HEK293 (cell line): ENCODE data around the gene NFE2L1.

ENCODE experiments used
- FEZF1 ChIP-seq: fragments of 450-650 bp; formaldehyde crosslinking; IDR thresholded peaks from 2 replicates; pipeline ENCODE4 v1.5.1; 2016; ENCODE audit warnings: missing biosample characterization, missing genetic modification characterization
- IKZF3 ChIP-seq: fragments of 450-650 bp; IDR thresholded peaks from 2 replicates; pipeline ENCODE4 v1.5.0; 2018; ENCODE audit warnings: missing biosample characterization, mild to moderate bottlenecking, missing genetic modification characterization, moderate library complexity
- KLF1 ChIP-seq: fragments of 450-650 bp; formaldehyde crosslinking; IDR thresholded peaks from 2 replicates; pipeline ENCODE4 v1.5.1; 2016; ENCODE audit warnings: missing biosample characterization, missing genetic modification characterization
- KLF7 ChIP-seq: fragments of 450-650 bp; formaldehyde crosslinking; IDR thresholded peaks from 2 replicates; pipeline ENCODE4 v1.5.1; 2016; ENCODE audit warnings: missing biosample characterization, missing genetic modification characterization, borderline replicate concordance
- KLF9 ChIP-seq: fragments of 450-650 bp; formaldehyde crosslinking; IDR thresholded peaks from 2 replicates; pipeline ENCODE4 v1.5.1; 2016; ENCODE audit warnings: missing biosample characterization, missing genetic modification characterization, low read depth
- OVOL3 ChIP-seq: fragments of 450-650 bp; formaldehyde crosslinking; IDR thresholded peaks from 2 replicates; pipeline ENCODE4 v1.5.1; 2016; ENCODE audit warnings: missing biosample characterization, missing genetic modification characterization
- SETDB1 ChIP-seq: IDR thresholded peaks from one replicate; pipeline ENCODE4 v1.6.1; 2017; ENCODE audit warnings: mild to moderate bottlenecking, low read length, moderate library complexity, mixed read lengths; ENCODE audit not compliant: insufficient read length
- SP7 ChIP-seq: fragments of 450-650 bp; formaldehyde crosslinking; IDR thresholded peaks from 2 replicates; pipeline ENCODE4 v1.5.1; 2016; ENCODE audit warnings: missing biosample characterization, missing genetic modification characterization
- WT1 ChIP-seq: fragments of 450-650 bp; formaldehyde crosslinking; IDR thresholded peaks from 2 replicates; pipeline ENCODE4 v1.5.1; 2016; ENCODE audit warnings: missing biosample characterization, missing genetic modification characterization
- ZFP37 ChIP-seq: fragments of 450-650 bp; formaldehyde crosslinking; IDR thresholded peaks from 2 replicates; pipeline ENCODE4 v1.5.1; 2016; ENCODE audit warnings: missing biosample characterization, missing genetic modification characterization
- ZIC2 ChIP-seq: fragments of 450-650 bp; formaldehyde crosslinking; IDR thresholded peaks from 2 replicates; pipeline ENCODE4 v1.5.1; 2016; ENCODE audit warnings: missing biosample characterization, missing genetic modification characterization
- ZNF155 ChIP-seq: fragments of 450-650 bp; formaldehyde crosslinking; IDR thresholded peaks from 2 replicates; pipeline ENCODE4 v1.5.1; 2016; ENCODE audit warnings: missing biosample characterization, missing genetic modification characterization
- ZNF2 ChIP-seq: fragments of 450-650 bp; formaldehyde crosslinking; IDR thresholded peaks from 2 replicates; pipeline ENCODE4 v1.5.1; 2016; ENCODE audit warnings: missing biosample characterization, missing genetic modification characterization
- ZNF24 ChIP-seq: fragments of 450-650 bp; formaldehyde crosslinking; IDR thresholded peaks from 2 replicates; pipeline ENCODE4 v1.5.1; 2016; ENCODE audit warnings: missing biosample characterization, missing genetic modification characterization
- ZNF341 ChIP-seq: fragments of 450-650 bp; formaldehyde crosslinking; IDR thresholded peaks from 2 replicates; pipeline ENCODE4; 2016; ENCODE audit warnings: low read depth, missing biosample characterization, missing genetic modification characterization
- ZNF366 ChIP-seq: fragments of 450-650 bp; formaldehyde crosslinking; conservative IDR thresholded peaks from 2 replicates; pipeline ENCODE4 v1.5.1; 2016; ENCODE audit warnings: missing biosample characterization, missing genetic modification characterization
- ZNF394 ChIP-seq: fragments of 450-650 bp; formaldehyde crosslinking; IDR thresholded peaks from 2 replicates; pipeline ENCODE4 v1.5.1; 2016; ENCODE audit warnings: missing biosample characterization, missing genetic modification characterization, mild to moderate bottlenecking, moderate library complexity, borderline replicate concordance
- ZNF416 ChIP-seq: fragments of 450-650 bp; formaldehyde crosslinking; IDR thresholded peaks from 2 replicates; pipeline ENCODE4 v1.5.1; 2016; ENCODE audit warnings: missing biosample characterization, missing genetic modification characterization
- ZNF501 ChIP-seq: fragments of 450-650 bp; formaldehyde crosslinking; IDR thresholded peaks from 2 replicates; pipeline ENCODE4 v1.5.1; 2016; ENCODE audit warnings: missing biosample characterization, missing genetic modification characterization
- ZNF521 ChIP-seq: fragments of 450-650 bp; formaldehyde crosslinking; IDR thresholded peaks from 2 replicates; pipeline ENCODE4 v1.5.1; 2017; ENCODE audit warnings: missing biosample characterization, mild to moderate bottlenecking, missing genetic modification characterization
- ZNF561 ChIP-seq: fragments of 450-650 bp; IDR thresholded peaks from 2 replicates; pipeline ENCODE4 v1.5.1; 2018; ENCODE audit warnings: missing biosample characterization, missing genetic modification characterization, borderline replicate concordance
- ZNF626 ChIP-seq: fragments of 450-650 bp; sonication (Bioruptor Pico); formaldehyde crosslinking; IDR thresholded peaks from 2 replicates; pipeline ENCODE4 v1.5.1; 2018; ENCODE audit warnings: missing biosample characterization, missing genetic modification characterization, inconsistent platforms
- ZNF777 ChIP-seq: fragments of 450-650 bp; formaldehyde crosslinking; IDR thresholded peaks from 2 replicates; pipeline ENCODE4 v1.5.1; 2017; ENCODE audit warnings: missing biosample characterization, missing genetic modification characterization, borderline replicate concordance
- ZNF791 ChIP-seq: fragments of 450-650 bp; formaldehyde crosslinking; IDR thresholded peaks from 2 replicates; pipeline ENCODE4 v1.5.1; 2016; ENCODE audit warnings: missing biosample characterization, missing genetic modification characterization
- ZNF843 ChIP-seq: fragments of 450-650 bp; formaldehyde crosslinking; IDR thresholded peaks from 2 replicates; pipeline ENCODE4 v1.5.1; 2016; ENCODE audit warnings: missing biosample characterization, missing genetic modification characterization
- TF ChIP-seq, protein P1 (sequence below): fragments of 450-650 bp; formaldehyde crosslinking; IDR thresholded peaks from 2 replicates; pipeline ENCODE4 v1.5.1; 2016; ENCODE audit warnings: missing biosample characterization, missing genetic modification characterization, borderline replicate concordance
- TF ChIP-seq, protein P2 (sequence below): fragments of 450-650 bp; formaldehyde crosslinking; IDR thresholded peaks from 2 replicates; pipeline ENCODE4 v1.5.1; 2016; ENCODE audit warnings: missing biosample characterization, missing genetic modification characterization
- TF ChIP-seq, protein P3 (sequence below): fragments of 450-650 bp; formaldehyde crosslinking; IDR thresholded peaks from 2 replicates; pipeline ENCODE4 v1.5.0; 2017; ENCODE audit warnings: missing biosample characterization, missing genetic modification characterization, borderline replicate concordance
- TF ChIP-seq, protein P4 (sequence below): fragments of 450-650 bp; formaldehyde crosslinking; IDR thresholded peaks from 2 replicates; pipeline ENCODE4 v1.5.1; 2017; ENCODE audit warnings: missing biosample characterization, mild to moderate bottlenecking, missing genetic modification characterization, moderate library complexity

The NFE2L1 gene

DNA sequence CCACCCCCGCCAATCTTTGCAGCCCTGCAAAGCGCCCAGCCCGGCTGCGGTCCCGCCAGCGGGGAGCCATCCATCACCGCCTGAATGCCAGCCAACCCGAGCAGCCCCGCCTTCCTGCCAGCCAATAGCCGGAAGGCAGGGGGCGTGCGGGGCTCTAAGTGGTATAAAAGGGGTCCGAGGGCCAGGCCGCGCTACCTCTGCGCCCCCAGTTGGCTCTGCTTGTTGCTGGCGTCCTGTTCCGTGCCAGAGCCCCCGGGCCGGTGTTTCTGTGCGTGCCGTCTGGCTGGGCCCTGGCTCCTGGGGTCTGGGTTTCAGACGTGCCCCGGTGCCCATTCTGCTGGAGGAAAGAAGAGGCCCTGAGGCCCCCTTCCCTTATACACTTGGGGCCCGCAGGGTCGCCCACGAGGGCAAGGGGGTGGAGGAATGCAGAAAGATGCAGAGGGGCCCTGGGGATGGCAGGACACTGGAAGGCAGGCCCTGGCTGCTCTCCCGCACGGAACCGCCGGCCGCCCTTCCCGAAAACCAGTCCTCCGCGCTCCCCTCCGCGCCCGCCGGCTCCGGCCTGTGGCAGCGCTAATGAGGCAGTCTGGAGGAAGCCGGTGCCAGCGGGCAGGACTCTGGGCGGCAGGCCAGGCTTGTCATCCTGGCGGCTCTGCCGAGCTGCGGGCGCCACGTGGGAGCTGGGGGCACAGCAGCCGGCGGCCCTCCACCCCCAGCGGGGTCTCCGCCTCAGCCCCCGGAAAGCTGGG is 24.6 kb upstream of the NFE2L1 start (continued):
- TF ChIP-seq ZNF394 (tag by site-specific recombination) (no peak), SETDB1 (no peak), ZIC2 (tag by site-specific recombination) (peak; percentile 61), KLF7 (tag by site-specific recombination) (peak; percentile 46; the same call in 1 of the 2 replicates), ZNF561 (tag by site-specific recombination) (0 out of 2 replicates have a peak, but pooled peaks have one; percentile 69), ZNF791 (tag by site-specific recombination) (no peak), IKZF3 (peak; percentile 76; the same call in 1 of the 2 replicates), ZNF501 (tag by site-specific recombination) (peak; percentile 63; the same call in 1 of the 2 replicates), ZNF2 (tag by site-specific recombination) (peak; percentile 43; the same call in 1 of the 2 replicates), ZNF777 (tag by site-specific recombination) (peak; percentile 79; the same call in 1 of the 2 replicates), ZNF24 (tag by site-specific recombination) (peak; percentile 50; the same call in 1 of the 2 replicates), ZNF366 (tag by site-specific recombination) (peak; percentile 51), FEZF1 (no peak), ZNF155 (no peak), ZNF843 (tag by site-specific recombination) (peak; percentile 57; the same call in 1 of the 2 replicates), OVOL3 (tag by site-specific recombination) (0 out of 2 replicates have a peak, but pooled peaks have one; percentile 30), ZFP37 (0 out of 2 replicates have a peak, but pooled peaks have one; percentile 43), WT1 (tag by site-specific recombination) (no peak), ZNF341 (tag by site-specific recombination) (peak; percentile 92), ZNF416 (tag by site-specific recombination) (no peak), KLF1 (tag by site-specific recombination) (peak; percentile 73), ZNF521 (tag by site-specific recombination) (no peak), KLF9 (tag by site-specific recombination) (peak; percentile 72), SP7 (peak; percentile 43; the same call in 1 of the 2 replicates), ZNF626 (tag by site-specific recombination) (no peak)
- TF ChIP-seq, protein P1, sequence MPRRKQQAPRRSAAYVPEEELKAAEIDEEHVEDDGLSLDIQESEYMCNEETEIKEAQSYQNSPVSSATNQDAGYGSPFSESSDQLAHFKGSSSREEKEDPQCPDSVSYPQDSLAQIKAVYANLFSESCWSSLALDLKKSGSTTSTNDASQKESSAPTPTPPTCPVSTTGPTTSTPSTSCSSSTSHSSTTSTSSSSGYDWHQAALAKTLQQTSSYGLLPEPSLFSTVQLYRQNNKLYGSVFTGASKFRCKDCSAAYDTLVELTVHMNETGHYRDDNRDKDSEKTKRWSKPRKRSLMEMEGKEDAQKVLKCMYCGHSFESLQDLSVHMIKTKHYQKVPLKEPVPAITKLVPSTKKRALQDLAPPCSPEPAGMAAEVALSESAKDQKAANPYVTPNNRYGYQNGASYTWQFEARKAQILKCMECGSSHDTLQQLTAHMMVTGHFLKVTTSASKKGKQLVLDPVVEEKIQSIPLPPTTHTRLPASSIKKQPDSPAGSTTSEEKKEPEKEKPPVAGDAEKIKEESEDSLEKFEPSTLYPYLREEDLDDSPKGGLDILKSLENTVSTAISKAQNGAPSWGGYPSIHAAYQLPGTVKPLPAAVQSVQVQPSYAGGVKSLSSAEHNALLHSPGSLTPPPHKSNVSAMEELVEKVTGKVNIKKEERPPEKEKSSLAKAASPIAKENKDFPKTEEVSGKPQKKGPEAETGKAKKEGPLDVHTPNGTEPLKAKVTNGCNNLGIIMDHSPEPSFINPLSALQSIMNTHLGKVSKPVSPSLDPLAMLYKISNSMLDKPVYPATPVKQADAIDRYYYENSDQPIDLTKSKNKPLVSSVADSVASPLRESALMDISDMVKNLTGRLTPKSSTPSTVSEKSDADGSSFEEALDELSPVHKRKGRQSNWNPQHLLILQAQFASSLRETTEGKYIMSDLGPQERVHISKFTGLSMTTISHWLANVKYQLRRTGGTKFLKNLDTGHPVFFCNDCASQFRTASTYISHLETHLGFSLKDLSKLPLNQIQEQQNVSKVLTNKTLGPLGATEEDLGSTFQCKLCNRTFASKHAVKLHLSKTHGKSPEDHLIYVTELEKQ (tag by site-specific recombination), result 0 out of 2 replicates have a peak, but pooled peaks have one; percentile 57
- TF ChIP-seq, protein P2, sequence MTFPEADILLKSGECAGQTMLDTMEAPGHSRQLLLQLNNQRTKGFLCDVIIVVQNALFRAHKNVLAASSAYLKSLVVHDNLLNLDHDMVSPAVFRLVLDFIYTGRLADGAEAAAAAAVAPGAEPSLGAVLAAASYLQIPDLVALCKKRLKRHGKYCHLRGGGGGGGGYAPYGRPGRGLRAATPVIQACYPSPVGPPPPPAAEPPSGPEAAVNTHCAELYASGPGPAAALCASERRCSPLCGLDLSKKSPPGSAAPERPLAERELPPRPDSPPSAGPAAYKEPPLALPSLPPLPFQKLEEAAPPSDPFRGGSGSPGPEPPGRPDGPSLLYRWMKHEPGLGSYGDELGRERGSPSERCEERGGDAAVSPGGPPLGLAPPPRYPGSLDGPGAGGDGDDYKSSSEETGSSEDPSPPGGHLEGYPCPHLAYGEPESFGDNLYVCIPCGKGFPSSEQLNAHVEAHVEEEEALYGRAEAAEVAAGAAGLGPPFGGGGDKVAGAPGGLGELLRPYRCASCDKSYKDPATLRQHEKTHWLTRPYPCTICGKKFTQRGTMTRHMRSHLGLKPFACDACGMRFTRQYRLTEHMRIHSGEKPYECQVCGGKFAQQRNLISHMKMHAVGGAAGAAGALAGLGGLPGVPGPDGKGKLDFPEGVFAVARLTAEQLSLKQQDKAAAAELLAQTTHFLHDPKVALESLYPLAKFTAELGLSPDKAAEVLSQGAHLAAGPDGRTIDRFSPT (tag by site-specific recombination), result peak; percentile 91
- TF ChIP-seq, protein P3, sequence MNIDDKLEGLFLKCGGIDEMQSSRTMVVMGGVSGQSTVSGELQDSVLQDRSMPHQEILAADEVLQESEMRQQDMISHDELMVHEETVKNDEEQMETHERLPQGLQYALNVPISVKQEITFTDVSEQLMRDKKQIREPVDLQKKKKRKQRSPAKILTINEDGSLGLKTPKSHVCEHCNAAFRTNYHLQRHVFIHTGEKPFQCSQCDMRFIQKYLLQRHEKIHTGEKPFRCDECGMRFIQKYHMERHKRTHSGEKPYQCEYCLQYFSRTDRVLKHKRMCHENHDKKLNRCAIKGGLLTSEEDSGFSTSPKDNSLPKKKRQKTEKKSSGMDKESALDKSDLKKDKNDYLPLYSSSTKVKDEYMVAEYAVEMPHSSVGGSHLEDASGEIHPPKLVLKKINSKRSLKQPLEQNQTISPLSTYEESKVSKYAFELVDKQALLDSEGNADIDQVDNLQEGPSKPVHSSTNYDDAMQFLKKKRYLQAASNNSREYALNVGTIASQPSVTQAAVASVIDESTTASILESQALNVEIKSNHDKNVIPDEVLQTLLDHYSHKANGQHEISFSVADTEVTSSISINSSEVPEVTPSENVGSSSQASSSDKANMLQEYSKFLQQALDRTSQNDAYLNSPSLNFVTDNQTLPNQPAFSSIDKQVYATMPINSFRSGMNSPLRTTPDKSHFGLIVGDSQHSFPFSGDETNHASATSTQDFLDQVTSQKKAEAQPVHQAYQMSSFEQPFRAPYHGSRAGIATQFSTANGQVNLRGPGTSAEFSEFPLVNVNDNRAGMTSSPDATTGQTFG (tag by site-specific recombination), result no peak
- TF ChIP-seq, protein P4, sequence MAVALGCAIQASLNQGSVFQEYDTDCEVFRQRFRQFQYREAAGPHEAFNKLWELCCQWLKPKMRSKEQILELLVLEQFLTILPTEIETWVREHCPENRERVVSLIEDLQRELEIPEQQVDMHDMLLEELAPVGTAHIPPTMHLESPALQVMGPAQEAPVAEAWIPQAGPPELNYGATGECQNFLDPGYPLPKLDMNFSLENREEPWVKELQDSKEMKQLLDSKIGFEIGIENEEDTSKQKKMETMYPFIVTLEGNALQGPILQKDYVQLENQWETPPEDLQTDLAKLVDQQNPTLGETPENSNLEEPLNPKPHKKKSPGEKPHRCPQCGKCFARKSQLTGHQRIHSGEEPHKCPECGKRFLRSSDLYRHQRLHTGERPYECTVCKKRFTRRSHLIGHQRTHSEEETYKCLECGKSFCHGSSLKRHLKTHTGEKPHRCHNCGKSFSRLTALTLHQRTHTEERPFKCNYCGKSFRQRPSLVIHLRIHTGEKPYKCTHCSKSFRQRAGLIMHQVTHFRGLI (tag by site-specific recombination), result peak; percentile 84
